ENCODE results near the gene RETN.

The RETN gene

DNA sequence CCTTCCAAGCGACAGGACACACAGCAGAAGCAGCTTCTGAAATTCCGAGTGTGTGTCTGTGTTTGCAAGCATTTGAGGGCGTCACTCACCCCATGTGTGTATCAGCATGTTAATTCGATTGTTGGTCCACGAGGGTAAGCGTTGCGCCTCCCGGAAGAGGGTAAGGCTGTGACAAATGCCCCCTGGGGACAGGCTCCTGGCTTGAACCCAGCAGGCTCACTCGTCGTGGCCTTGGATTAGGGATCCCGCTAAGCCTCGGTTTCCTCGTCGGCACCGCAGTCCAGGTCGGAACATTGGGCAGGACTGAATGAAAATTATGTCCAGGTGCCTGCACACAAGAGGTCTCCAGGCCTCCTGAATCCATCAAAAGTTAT is 32.5 kb upstream of the RETN start:
- no peak for DNase-seq
- no peak overlapping the region for H3K27ac ChIP-seq
- intact Hi-C loops (cut with DNase I; ENCODE audit: low total_unique reads): no loop called here
- H3K4me3 ChIP-seq: no peak overlapping the region
- H3K9me3 ChIP-seq: no peaks in the 10 kb centered on the region
- peaks cover 0 to 18% (median 0%) of the 10 kb centered on the region in 3 donors for H3K36me3 ChIP-seq
- no peak for TF ChIP-seq CTCF (IDR thresholded peaks at IDR 0.05)
- peaks cover 0 to 42% of the 10 kb centered on the region in 2 donors for H3K27me3 ChIP-seq
- H3K4me1 ChIP-seq: peaks cover 0 to 17% (median 1%) of the 10 kb centered on the region in 4 donors

GRCh38 chr19:7636691-7637373 is 32.0 kb upstream of the RETN start, which contains the start of gene STXBP2:
STXBP2 (plus strand) TSS chr19:7637110; CDS start chr19:7637150, 40 bp downstream.
- no peak within 1 kb of the TSS for H3K27ac ChIP-seq
- TF ChIP-seq CTCF (IDR thresholded peaks at IDR 0.05): no peak
- intact Hi-C loops (cut with DNase I; ENCODE audit: low total_unique reads): no loop called here
- peaks cover 0 to 14% (median 0%) of the 10 kb centered on the region in 3 donors for H3K36me3 ChIP-seq
- peaks cover 0 to 42% of the 10 kb centered on the region in 2 donors for H3K27me3 ChIP-seq
- H3K4me1 ChIP-seq: peaks cover 0 to 12% (median 1%) of the 10 kb centered on the region in 4 donors
- peak within 1 kb of the TSS; percentile 35 to 44 for H3K4me3 ChIP-seq
- H3K9me3 ChIP-seq: no peaks in the 10 kb centered on the region
- peak in 1 of 2 donors; percentile 44 for DNase-seq

- DNase-seq: no peak
- Histone ChIP-seq H3K9me3 (no peaks in the 10 kb centered on the region), H3K27ac (no peak overlapping the region), H3K4me3 (peak overlapping the region; percentile 35 to 44), H3K27me3 (peaks cover 0 to 45% of the 10 kb centered on the region in 2 donors), H3K4me1 (peaks cover 0 to 11% (median 1%) of the 10 kb centered on the region in 4 donors), H3K36me3 (peaks cover 0 to 10% (median 0%) of the 10 kb centered on the region in 3 donors)
- no peak for TF ChIP-seq CTCF (IDR thresholded peaks at IDR 0.05)
- intact Hi-C loops (cut with DNase I; ENCODE audit: low total_unique reads): no loop called here
These were observed 31.2 kb upstream of the RETN start for GRCh38 chr19:7637374-7638256.

GRCh38 chr19:7638802-7639465 is 29.9 kb upstream of the RETN start:
- peaks cover 0 to 5% (median 0%) of the 10 kb centered on the region in 3 donors for H3K36me3 ChIP-seq
- no peaks in the 10 kb centered on the region for H3K9me3 ChIP-seq
- peaks cover 0 to 58% of the 10 kb centered on the region in 2 donors for H3K27me3 ChIP-seq
- intact Hi-C loops (cut with DNase I; ENCODE audit: low total_unique reads): no loop called here
- DNase-seq: no peak
- no peak overlapping the region for H3K27ac ChIP-seq
- peaks cover 0 to 11% (median 1%) of the 10 kb centered on the region in 4 donors for H3K4me1 ChIP-seq
- TF ChIP-seq CTCF (IDR thresholded peaks at IDR 0.05): no peak
- H3K4me3 ChIP-seq: no peak overlapping the region

DNA sequence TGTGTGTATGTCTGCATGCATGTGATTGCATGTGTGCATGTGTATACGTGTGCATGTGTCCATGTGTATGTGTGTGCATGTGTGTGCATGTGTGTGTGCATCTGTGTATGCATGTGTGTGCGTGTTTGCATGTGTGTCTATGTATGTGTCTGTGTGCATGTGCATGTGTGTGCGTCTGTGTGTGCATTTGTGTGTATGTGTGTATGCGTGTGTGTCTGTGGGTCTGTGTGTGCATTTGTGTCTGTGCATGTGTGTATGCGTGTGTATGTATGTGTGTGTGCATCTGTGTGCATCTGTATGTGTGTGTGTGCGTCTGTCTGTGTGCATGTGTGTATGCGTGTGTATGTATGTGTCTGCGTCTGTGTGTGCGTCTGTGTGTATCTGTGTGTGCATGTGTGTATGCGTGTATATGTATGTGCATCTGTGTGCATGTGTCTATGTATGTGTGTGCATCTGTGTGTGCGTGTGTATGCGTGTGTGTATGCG is 28.9 kb upstream of the RETN start:
- intact Hi-C loops (cut with DNase I; ENCODE audit: low total_unique reads): loop anchor here (10.0 kb wide), 1 partner anchor 155 kb away; no protein-coding TSS in a partner anchor
- H3K4me1 ChIP-seq: peaks cover 0 to 11% (median 1%) of the 10 kb centered on the region in 4 donors
- H3K27me3 ChIP-seq: peaks cover 0 to 64% of the 10 kb centered on the region in 2 donors
- no peak overlapping the region for H3K4me3 ChIP-seq
- H3K9me3 ChIP-seq: no peaks in the 10 kb centered on the region
- H3K27ac ChIP-seq: no peak overlapping the region
- H3K36me3 ChIP-seq: peaks cover 0 to 10% (median 0%) of the 10 kb centered on the region in 3 donors
- no peak for DNase-seq
- TF ChIP-seq CTCF (IDR thresholded peaks at IDR 0.05): no peak
